ENCODE data around the gene FYB2. TPM values are rescaled to one million over a fixed set of nuclear protein-coding genes. Genes with fewer than 3 reads are reported as not detected.

FYB2 gene
- total RNA-seq, 1 experiment from 2014 or later: not detected

DNA sequence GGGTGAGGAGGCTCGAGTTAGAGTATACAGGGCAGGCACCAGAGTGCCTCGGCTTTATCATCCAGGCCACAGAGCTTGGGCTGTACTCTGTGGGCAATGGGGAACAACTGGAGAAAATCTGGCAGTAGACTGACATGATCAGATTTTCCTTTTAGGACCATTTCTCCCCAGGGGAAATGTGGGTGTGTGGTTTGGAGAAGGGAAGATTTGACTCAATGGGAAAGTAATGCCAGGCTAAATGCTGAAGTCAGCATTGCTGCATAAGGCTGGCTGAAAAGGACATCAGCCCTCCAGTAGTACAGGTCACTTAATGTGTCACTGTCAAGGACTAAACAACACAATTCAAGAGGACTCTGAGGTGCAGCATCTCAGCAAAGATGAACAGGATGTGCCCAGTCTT, 5.0 kb downstream of the FYB2 start:
- ChIA-PET CTCF (no interaction called here), POLR2A (ENCODE audit: unreplicated experiment) (no interaction called here)
- no peak overlapping the region for H3K9ac ChIP-seq (ENCODE audit: low read length)
- no peaks in the 10 kb centered on the region for H4K20me1 ChIP-seq (ENCODE audit: low read length)
- H3K27me3 ChIP-seq (ENCODE audit: low read length): peaks cover 25% of the 10 kb centered on the region; the same call in 1 of the 2 replicates
- no TSS peak for BruUV-seq (replicated peaks)
- TF ChIP-seq EZH2phosphoT487 (IDR thresholded peaks at IDR 0.05; ENCODE audit: borderline replicate concordance, low read length) (no peak), CTCF (conservative IDR thresholded peaks at IDR 0.05; ENCODE audit: low read depth, low read length) (no peak), EZH2 (IDR thresholded peaks at IDR 0.05; ENCODE audit: low read length, unreplicated experiment) (no peak)
- no peaks in the 10 kb centered on the region for H3F3A ChIP-seq (ENCODE audit: low read length, unreplicated experiment)
- no peak overlapping the region for H3K4me2 ChIP-seq (ENCODE audit: low read length)
- H3K79me2 ChIP-seq (ENCODE audit: low read length): no peaks in the 10 kb centered on the region
- no peaks in the 10 kb centered on the region for H3K4me1 ChIP-seq (ENCODE audit: insufficient read depth, low read length)
- H3K4me3 ChIP-seq (ENCODE audit: low read length): no peak overlapping the region
- no peaks in the 10 kb centered on the region for H3K9me3 ChIP-seq (ENCODE audit: low read length)
- intact Hi-C loops (cut with micrococcal nuclease): no loop called here
- no peak overlapping the region for H2AFZ ChIP-seq (ENCODE audit: low read length)
- no peak for ATAC-seq
- no peaks in the 10 kb centered on the region for H3K36me3 ChIP-seq (ENCODE audit: low read depth, low read length)
- H3K9me2 ChIP-seq (replicated peaks; ENCODE audit: low read length): no peaks in the 10 kb centered on the region
- H3K27ac ChIP-seq (ENCODE audit: low read length): no peak overlapping the region
- no peak for DNase-seq

DNA sequence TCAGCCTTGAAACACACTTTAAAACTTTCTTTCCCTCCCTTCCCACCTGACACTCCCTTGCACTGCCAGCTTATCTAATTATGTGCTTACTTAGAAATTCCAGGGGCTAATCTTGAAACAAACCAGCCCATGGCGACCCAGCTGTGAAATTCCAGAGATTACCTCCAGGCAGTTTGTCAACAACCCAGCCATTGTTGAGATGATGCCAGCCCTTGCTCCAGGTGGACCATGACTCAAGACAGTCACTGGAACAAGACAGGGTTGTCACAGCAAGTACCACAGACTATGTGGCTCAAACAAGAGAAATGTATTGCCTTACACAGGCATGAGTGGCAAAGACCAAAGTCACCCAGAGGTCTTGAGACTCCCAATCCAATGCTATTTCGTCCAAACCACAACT, 7.9 kb downstream of the FYB2 start:
- H3K4me3 ChIP-seq (ENCODE audit: low read length): no peak overlapping the region
- H3K9me2 ChIP-seq (replicated peaks; ENCODE audit: low read length): no peaks in the 10 kb centered on the region
- BruUV-seq (replicated peaks): no TSS peak
- CTCF ChIA-PET: no interaction called here
- H3K9ac ChIP-seq (ENCODE audit: low read length): no peak overlapping the region
- H3K79me2 ChIP-seq (ENCODE audit: low read length): no peaks in the 10 kb centered on the region
- no peaks in the 10 kb centered on the region for H4K20me1 ChIP-seq (ENCODE audit: low read length)
- DNase-seq (no peak), ATAC-seq (no peak)
- intact Hi-C loops (cut with micrococcal nuclease): no loop called here
- H3K4me1 ChIP-seq (ENCODE audit: insufficient read depth, low read length): no peaks in the 10 kb centered on the region
- H3K36me3 ChIP-seq (ENCODE audit: low read depth, low read length): no peaks in the 10 kb centered on the region
- H2AFZ ChIP-seq (ENCODE audit: low read length): no peak overlapping the region
- H3K9me3 ChIP-seq (ENCODE audit: low read length): no peaks in the 10 kb centered on the region
- POLR2A ChIA-PET (ENCODE audit: unreplicated experiment): no interaction called here
- no peak overlapping the region for H3K4me2 ChIP-seq (ENCODE audit: low read length)
- H3K27ac ChIP-seq (ENCODE audit: low read length): no peak overlapping the region
- H3F3A ChIP-seq (ENCODE audit: low read length, unreplicated experiment): no peaks in the 10 kb centered on the region
- TF ChIP-seq EZH2 (IDR thresholded peaks at IDR 0.05; ENCODE audit: low read length, unreplicated experiment): no peak
- peaks cover 25% of the 10 kb centered on the region; the same call in 1 of the 2 replicates for H3K27me3 ChIP-seq (ENCODE audit: low read length)

DNA sequence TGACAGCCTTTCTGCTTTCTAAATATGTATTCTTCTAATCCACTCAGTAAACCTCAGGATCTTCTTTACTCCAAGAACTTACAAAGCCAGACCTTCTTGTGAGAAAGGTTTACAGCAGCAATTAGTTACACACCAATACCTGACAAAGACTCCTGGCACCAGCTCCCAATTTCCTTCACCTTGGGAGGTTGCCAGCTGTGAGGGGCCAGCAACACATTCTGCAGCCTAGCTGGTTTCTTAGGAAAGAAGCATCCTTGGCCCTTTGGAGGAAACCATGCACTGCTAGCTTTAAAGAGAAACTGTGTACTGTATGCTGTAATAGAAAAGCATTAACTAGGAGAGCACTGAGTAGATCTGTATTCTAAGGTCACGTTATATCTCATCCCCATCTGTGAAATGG, 10.8 kb downstream of the FYB2 start:
- Histone ChIP-seq H3K9me3 (ENCODE audit: low read length) (no peaks in the 10 kb centered on the region), H3K79me2 (ENCODE audit: low read length) (no peaks in the 10 kb centered on the region), H3K27ac (ENCODE audit: low read length) (no peak overlapping the region), H3K27me3 (ENCODE audit: low read length) (peaks cover 25% of the 10 kb centered on the region; the same call in 1 of the 2 replicates), H3K4me2 (ENCODE audit: low read length) (no peak overlapping the region), H4K20me1 (ENCODE audit: low read length) (no peaks in the 10 kb centered on the region), H3K4me3 (ENCODE audit: low read length) (no peak overlapping the region), H3K9me2 (replicated peaks; ENCODE audit: low read length) (no peaks in the 10 kb centered on the region), H2AFZ (ENCODE audit: low read length) (no peak overlapping the region), H3K36me3 (ENCODE audit: low read depth, low read length) (no peaks in the 10 kb centered on the region), H3K9ac (ENCODE audit: low read length) (no peak overlapping the region), H3K4me1 (ENCODE audit: insufficient read depth, low read length) (no peaks in the 10 kb centered on the region), H3F3A (ENCODE audit: low read length, unreplicated experiment) (no peaks in the 10 kb centered on the region)
- CTCF ChIA-PET: no interaction called here
- POLR2A ChIA-PET (ENCODE audit: unreplicated experiment): no interaction called here
- ATAC-seq (no peak), DNase-seq (no peak)
- intact Hi-C loops (cut with micrococcal nuclease): no loop called here
- TF ChIP-seq CTCF (conservative IDR thresholded peaks at IDR 0.05; ENCODE audit: low read depth, low read length): no peak
- no peak for TF ChIP-seq EZH2 (IDR thresholded peaks at IDR 0.05; ENCODE audit: low read length, unreplicated experiment)
- no peak for TF ChIP-seq EZH2phosphoT487 (IDR thresholded peaks at IDR 0.05; ENCODE audit: borderline replicate concordance, low read length)
- BruUV-seq (replicated peaks): no TSS peak

Measured in PC-3 (cell line).